Glutamatergic neuron (in vitro differentiated cells): ENCODE data around the gene KCNAB2. TPM values are rescaled to one million over a fixed set of nuclear protein-coding genes. Genes with fewer than 3 reads are reported as not detected.
A peak's percentile ranks its signal among the peaks of the same experiment; 100 is the strongest.

Source experiments
- DNase-seq: peaks from one replicate; pipeline ENCODE4 v3.0.0; 2022
- H3K27ac Mint-ChIP-seq: one replicate; pipeline ENCODE4 v1.8.0; 2020; ENCODE audit warnings: mild to moderate bottlenecking, mixed read lengths, inconsistent platforms; ENCODE audit not compliant: unreplicated experiment
- H3K27me3 Mint-ChIP-seq: one replicate; pipeline ENCODE4 v1.8.0; 2020; ENCODE audit warnings: mild to moderate bottlenecking, moderate library complexity, mixed read lengths, inconsistent platforms; ENCODE audit not compliant: unreplicated experiment
- H3K36me3 Mint-ChIP-seq: one replicate; pipeline ENCODE4 v1.8.0; 2020; ENCODE audit warnings: mild to moderate bottlenecking, mixed read lengths, inconsistent platforms; ENCODE audit not compliant: unreplicated experiment
- H3K4me1 Mint-ChIP-seq: one replicate; pipeline ENCODE4 v1.8.0; 2020; ENCODE audit warnings: mild to moderate bottlenecking, low read depth, mixed read lengths, inconsistent platforms; ENCODE audit not compliant: unreplicated experiment
- H3K4me3 Mint-ChIP-seq: one replicate; pipeline ENCODE4 v1.8.0; 2020; ENCODE audit warnings: mild to moderate bottlenecking, mixed read lengths, inconsistent platforms; ENCODE audit not compliant: unreplicated experiment
- H3K9me3 Mint-ChIP-seq: one replicate; pipeline ENCODE4 v1.8.0; 2020; ENCODE audit warnings: mild to moderate bottlenecking, moderate library complexity, mixed read lengths, inconsistent platforms; ENCODE audit not compliant: unreplicated experiment
- total RNA-seq: library from RNA; stranded (reverse); fragmentation: NEBNext Ultra II Directional; extraction: Animal tissue kit (Norgen Biotek cat#: 25700); gene quantifications from one replicate; pipeline ENCODE4 v1.2.1, GENCODE V29; 2021; ENCODE audit not compliant: unreplicated experiment
- TF ChIP-seq, protein P1 (sequence below): fragments of 200-600 bp; sonication (generic); IDR thresholded peaks from one replicate; pipeline ENCODE4 v1.5.0; 2021; ENCODE audit not compliant: partially characterized antibody, unreplicated experiment

Gene KCNAB2
- total RNA-seq, 1 donor from 2014 or later: 20.4 TPM

DNA sequence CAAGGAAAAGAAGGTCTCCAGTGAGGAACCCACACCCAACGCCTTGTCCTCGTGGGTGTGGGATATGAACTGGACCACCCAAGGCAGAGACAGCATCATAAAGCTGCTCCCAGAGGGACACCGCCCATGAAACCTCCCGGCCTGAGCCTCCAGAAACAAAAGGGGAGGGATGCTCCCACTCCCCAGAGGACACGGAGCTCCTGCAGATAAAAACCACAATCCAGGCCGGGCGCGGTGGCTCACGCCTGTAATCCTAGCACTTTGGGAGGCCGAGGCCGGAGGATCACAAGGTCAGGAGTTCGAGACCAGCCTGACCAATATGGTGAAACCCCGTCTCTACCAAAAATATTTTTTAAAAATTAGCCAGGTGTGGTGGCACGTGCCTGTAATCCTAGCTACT is 68.1 kb downstream of the KCNAB2 start:
- Mint-ChIP-seq H3K27me3 (no peaks in the 10 kb centered on the region), H3K4me3 (no peak overlapping the region), H3K36me3 (peaks cover 11% of the 10 kb centered on the region), H3K27ac (no peak overlapping the region), H3K9me3 (peaks cover 3% of the 10 kb centered on the region), H3K4me1 (no peaks in the 10 kb centered on the region)
- TF ChIP-seq, protein P1, sequence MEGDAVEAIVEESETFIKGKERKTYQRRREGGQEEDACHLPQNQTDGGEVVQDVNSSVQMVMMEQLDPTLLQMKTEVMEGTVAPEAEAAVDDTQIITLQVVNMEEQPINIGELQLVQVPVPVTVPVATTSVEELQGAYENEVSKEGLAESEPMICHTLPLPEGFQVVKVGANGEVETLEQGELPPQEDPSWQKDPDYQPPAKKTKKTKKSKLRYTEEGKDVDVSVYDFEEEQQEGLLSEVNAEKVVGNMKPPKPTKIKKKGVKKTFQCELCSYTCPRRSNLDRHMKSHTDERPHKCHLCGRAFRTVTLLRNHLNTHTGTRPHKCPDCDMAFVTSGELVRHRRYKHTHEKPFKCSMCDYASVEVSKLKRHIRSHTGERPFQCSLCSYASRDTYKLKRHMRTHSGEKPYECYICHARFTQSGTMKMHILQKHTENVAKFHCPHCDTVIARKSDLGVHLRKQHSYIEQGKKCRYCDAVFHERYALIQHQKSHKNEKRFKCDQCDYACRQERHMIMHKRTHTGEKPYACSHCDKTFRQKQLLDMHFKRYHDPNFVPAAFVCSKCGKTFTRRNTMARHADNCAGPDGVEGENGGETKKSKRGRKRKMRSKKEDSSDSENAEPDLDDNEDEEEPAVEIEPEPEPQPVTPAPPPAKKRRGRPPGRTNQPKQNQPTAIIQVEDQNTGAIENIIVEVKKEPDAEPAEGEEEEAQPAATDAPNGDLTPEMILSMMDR: no peak
- DNase-seq: peak; percentile 5

DNA sequence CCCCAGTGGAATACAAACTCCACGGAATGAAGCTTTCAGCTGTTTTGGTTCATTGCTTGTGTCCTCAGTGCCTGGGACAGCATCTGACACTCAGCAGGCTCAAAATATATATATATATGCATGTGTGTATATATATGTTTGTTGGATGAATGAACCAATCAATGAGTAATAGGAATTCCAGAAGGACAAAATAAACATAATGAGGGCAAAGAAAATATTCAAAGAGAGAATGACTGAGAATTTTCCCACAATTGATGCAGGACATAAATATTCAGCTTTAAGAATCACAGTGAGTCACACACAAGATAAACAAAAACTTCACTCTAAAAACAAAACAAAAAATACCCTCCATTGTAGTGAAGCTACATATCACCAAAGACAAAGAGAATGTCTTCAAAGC is 70.4 kb downstream of the KCNAB2 start:
- no peak overlapping the region for H3K4me3 Mint-ChIP-seq
- H3K27ac Mint-ChIP-seq: no peak overlapping the region
- H3K9me3 Mint-ChIP-seq: peaks cover 3% of the 10 kb centered on the region
- H3K27me3 Mint-ChIP-seq: no peaks in the 10 kb centered on the region
- TF ChIP-seq, protein P1: no peak
- no peaks in the 10 kb centered on the region for H3K4me1 Mint-ChIP-seq
- DNase-seq: no peak
- H3K36me3 Mint-ChIP-seq: peaks cover 11% of the 10 kb centered on the region

- no peak overlapping the region for H3K4me3 Mint-ChIP-seq
- H3K4me1 Mint-ChIP-seq: no peaks in the 10 kb centered on the region
- no peak for DNase-seq
- no peaks in the 10 kb centered on the region for H3K27me3 Mint-ChIP-seq
- no peak overlapping the region for H3K27ac Mint-ChIP-seq
- peaks cover 3% of the 10 kb centered on the region for H3K9me3 Mint-ChIP-seq
- H3K36me3 Mint-ChIP-seq: peaks cover 11% of the 10 kb centered on the region
- TF ChIP-seq, protein P1: no peak
Measured at GRCh38 chr1:6117064-6117463, 71.4 kb downstream of the KCNAB2 start.

DNA sequence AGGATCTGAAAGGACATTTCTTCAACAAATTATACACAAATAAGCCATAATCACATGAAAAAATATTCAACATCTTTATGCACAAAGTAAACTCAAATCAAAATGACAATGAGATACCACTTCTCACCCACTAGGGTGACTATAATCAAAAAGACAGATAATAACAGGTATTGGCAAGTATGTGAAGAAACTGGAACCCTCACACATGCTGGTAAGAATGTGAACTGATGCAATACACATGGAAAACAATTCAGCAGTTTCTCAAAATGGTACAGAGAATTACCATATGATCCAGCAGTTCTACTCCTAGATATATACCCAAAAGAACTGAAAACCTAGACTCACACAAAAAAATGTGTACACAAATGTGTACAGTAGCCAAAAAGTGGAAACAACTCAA is 71.9 kb downstream of the KCNAB2 start:
- Mint-ChIP-seq H3K36me3 (peaks cover 11% of the 10 kb centered on the region), H3K4me3 (no peak overlapping the region), H3K9me3 (peaks cover 3% of the 10 kb centered on the region), H3K27ac (no peak overlapping the region), H3K27me3 (peaks cover 2% of the 10 kb centered on the region), H3K4me1 (no peaks in the 10 kb centered on the region)
- TF ChIP-seq, protein P1: no peak
- no peak for DNase-seq

GRCh38 chr1:6118415-6118814 is 72.7 kb downstream of the KCNAB2 start:
- Mint-ChIP-seq H3K27me3 (peaks cover 3% of the 10 kb centered on the region), H3K27ac (no peak overlapping the region), H3K4me1 (no peaks in the 10 kb centered on the region), H3K9me3 (peaks cover 1% of the 10 kb centered on the region), H3K36me3 (peaks cover 11% of the 10 kb centered on the region), H3K4me3 (no peak overlapping the region)
- no peak for DNase-seq
- TF ChIP-seq, protein P1: no peak
